HepG2 (cell line): ENCODE results near the gene SAPCD2. TPM values are rescaled to one million over a fixed set of nuclear protein-coding genes. Genes with fewer than 3 reads are reported as not detected.

Source experiments
- ATF1 ChIP-seq: IDR thresholded peaks from 2 replicates; pipeline ENCODE4 v1.6.1; 2016; ENCODE audit warnings: mild to moderate bottlenecking, control low read depth
- EP300 ChIP-seq, 3 experiments: sonication (generic) in 1 of 3; formaldehyde crosslinking in 1 of 3; IDR thresholded peaks; 2 replicates each; pipeline versions ENCODE4 v1.5.1 to v1.6.1; 2011 to 2020; ENCODE audit warnings: low read depth in 2 of 3, low read length in 2 of 3, borderline replicate concordance in 1 of 3, improper control_type of control experiment in 1 of 3, mild to moderate bottlenecking in 1 of 3, missing genetic modification reagents in 1 of 3, moderate library complexity in 1 of 3
- FOXJ3 ChIP-seq: sonication (generic); formaldehyde crosslinking; IDR thresholded peaks from 2 replicates; pipeline ENCODE4 v1.4.0; 2020; ENCODE audit warnings: missing genetic modification reagents, mild to moderate bottlenecking, borderline replicate concordance
- FOXK2 ChIP-seq: fragments of 450-650 bp; IDR thresholded peaks from 2 replicates; pipeline ENCODE4 v1.6.1; 2016
- HNRNPL ChIP-seq: fragments of 200-400 bp; formaldehyde crosslinking; IDR thresholded peaks from 2 replicates; pipeline ENCODE4 v1.6.1; 2017; ENCODE audit warnings: mild to moderate bottlenecking, low read depth, low read length
- MYC ChIP-seq: sonication (generic); formaldehyde crosslinking; IDR thresholded peaks from 2 replicates; pipeline ENCODE4 v1.9.0; 2021; ENCODE audit warnings: missing genetic modification reagents, borderline replicate concordance
- SRY ChIP-seq: sonication (generic); formaldehyde crosslinking; IDR thresholded peaks from 2 replicates; pipeline ENCODE4 v1.8.0; 2022; ENCODE audit warnings: mild to moderate bottlenecking, missing genetic modification reagents
- TBX3 ChIP-seq: fragments of 450-650 bp; IDR thresholded peaks from 2 replicates; pipeline ENCODE4 v1.6.1; 2017; ENCODE audit warnings: antibody characterized with exemption, mild to moderate bottlenecking, inconsistent platforms, borderline replicate concordance
- ZFY ChIP-seq: sonication (generic); formaldehyde crosslinking; IDR thresholded peaks from 2 replicates; pipeline ENCODE4 v1.4.0; 2020; ENCODE audit warnings: missing genetic modification reagents
- ZNF329 ChIP-seq: sonication (generic); formaldehyde crosslinking; IDR thresholded peaks from 2 replicates; pipeline ENCODE4 v1.9.0; 2021; ENCODE audit warnings: low read depth, mild to moderate bottlenecking, missing genetic modification reagents
- ZNF589 ChIP-seq: sonication (generic); formaldehyde crosslinking; conservative IDR thresholded peaks from 2 replicates; pipeline ENCODE4 v1.8.0; 2022; ENCODE audit warnings: mild to moderate bottlenecking, moderate library complexity, missing genetic modification reagents
- ZNF773 ChIP-seq: sonication (generic); formaldehyde crosslinking; IDR thresholded peaks from 2 replicates; pipeline ENCODE4 v1.4.0; 2020; ENCODE audit warnings: missing genetic modification reagents, borderline replicate concordance
- polyA plus RNA-seq, 8 experiments: library from polyadenylated mRNA; depleted of rRNA in 3 of 8; stranded (reverse) in 7 of 8; unstranded in 1 of 8; fragments of >200 nt; fragmentation: Illumina TruSeq in 4 of 8; extraction: Trizol in 4 of 8; gene quantifications; 2 replicates each; pipeline versions ENCODE4 v1.2.1 to v1.2.3, GENCODE V29; 2011 to 2016; ENCODE audit warnings: low read depth in 4 of 8, missing spikeins in 1 of 8, mixed read lengths in 1 of 8; ENCODE audit not compliant: insufficient read depth in 1 of 8
- total RNA-seq, 5 experiments: library from RNA; depleted of rRNA; stranded (reverse); fragments of >200 nt; fragmentation: Illumina TruSeq; extraction: Trizol; gene quantifications; 2 replicates each; pipeline ENCODE4 v1.2.3, GENCODE V29; 2016; ENCODE audit warnings: low read depth in 1 of 5
- TF ChIP-seq, protein P1 (sequence below): sonication (generic); formaldehyde crosslinking; IDR thresholded peaks from 2 replicates; pipeline ENCODE4 v1.5.0; 2020; ENCODE audit warnings: mild to moderate bottlenecking, missing genetic modification reagents, borderline replicate concordance
- TF ChIP-seq, protein P2 (sequence below): sonication (generic); formaldehyde crosslinking; IDR thresholded peaks from 2 replicates; pipeline ENCODE4; 2020; ENCODE audit warnings: missing genetic modification reagents, mild to moderate bottlenecking, borderline replicate concordance
- TF ChIP-seq, protein P3 (sequence below): sonication (generic); formaldehyde crosslinking; conservative IDR thresholded peaks from 2 replicates; pipeline ENCODE4 v1.8.1; 2023; ENCODE audit warnings: missing genetic modification reagents
- TF ChIP-seq, protein P4 (sequence below): sonication (generic); formaldehyde crosslinking; IDR thresholded peaks from 2 replicates; pipeline ENCODE4 v1.4.0; 2020; ENCODE audit warnings: mild to moderate bottlenecking, missing genetic modification reagents

The SAPCD2 gene
- total and polyA plus RNA-seq, 2 of the 13 experiments (the other 11 are each of a cell fraction or from before 2014, with no cell fraction given) = 21.9 to 42.8 TPM

DNA sequence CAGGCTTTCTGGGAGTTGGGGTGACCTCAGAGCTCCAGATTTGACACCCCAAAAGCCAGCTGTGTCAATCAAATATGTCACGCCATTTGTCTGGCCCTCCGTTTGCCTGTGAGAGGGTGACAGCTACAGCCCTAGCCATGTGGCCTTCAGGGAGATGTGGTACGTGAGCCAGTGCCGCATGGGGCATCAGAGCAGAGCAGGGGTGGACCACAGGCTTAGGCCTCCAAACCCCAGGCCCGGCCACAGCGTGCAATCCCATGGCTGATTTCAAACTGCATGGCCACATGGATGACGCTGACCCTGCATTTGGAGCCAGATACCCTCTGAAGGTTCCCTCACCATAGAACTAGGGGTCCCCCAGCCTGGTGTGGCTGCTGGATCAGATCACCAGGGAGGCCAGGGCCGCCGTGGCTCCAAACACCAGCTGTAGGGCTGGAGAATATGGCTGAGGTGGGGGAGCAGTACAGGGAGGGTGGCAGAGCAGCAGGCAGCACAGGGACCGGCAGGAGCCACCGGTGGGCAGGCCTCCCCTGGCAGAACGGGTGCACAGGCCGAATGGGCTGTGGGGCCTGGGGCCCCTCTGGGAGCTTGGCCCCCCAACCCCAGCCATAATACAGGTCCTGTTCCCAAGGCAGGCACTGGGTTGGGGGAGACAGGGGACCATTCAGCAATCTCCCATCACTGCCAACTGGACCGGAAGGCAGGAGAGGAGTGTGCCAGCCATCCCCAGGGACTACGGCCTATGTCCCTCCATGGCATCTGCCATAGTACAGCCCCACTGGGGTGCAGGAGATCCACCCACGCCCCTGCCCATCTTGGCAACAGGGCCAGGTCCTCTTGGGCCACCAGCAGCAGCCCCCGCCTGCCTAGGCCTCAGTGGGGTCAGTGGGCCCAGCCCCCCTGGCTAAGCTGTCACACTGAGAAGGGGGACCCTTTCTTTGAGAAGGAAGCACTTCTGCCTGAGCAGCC, 1.5 kb downstream of the SAPCD2 start (continued):
- TF ChIP-seq, protein P1, sequence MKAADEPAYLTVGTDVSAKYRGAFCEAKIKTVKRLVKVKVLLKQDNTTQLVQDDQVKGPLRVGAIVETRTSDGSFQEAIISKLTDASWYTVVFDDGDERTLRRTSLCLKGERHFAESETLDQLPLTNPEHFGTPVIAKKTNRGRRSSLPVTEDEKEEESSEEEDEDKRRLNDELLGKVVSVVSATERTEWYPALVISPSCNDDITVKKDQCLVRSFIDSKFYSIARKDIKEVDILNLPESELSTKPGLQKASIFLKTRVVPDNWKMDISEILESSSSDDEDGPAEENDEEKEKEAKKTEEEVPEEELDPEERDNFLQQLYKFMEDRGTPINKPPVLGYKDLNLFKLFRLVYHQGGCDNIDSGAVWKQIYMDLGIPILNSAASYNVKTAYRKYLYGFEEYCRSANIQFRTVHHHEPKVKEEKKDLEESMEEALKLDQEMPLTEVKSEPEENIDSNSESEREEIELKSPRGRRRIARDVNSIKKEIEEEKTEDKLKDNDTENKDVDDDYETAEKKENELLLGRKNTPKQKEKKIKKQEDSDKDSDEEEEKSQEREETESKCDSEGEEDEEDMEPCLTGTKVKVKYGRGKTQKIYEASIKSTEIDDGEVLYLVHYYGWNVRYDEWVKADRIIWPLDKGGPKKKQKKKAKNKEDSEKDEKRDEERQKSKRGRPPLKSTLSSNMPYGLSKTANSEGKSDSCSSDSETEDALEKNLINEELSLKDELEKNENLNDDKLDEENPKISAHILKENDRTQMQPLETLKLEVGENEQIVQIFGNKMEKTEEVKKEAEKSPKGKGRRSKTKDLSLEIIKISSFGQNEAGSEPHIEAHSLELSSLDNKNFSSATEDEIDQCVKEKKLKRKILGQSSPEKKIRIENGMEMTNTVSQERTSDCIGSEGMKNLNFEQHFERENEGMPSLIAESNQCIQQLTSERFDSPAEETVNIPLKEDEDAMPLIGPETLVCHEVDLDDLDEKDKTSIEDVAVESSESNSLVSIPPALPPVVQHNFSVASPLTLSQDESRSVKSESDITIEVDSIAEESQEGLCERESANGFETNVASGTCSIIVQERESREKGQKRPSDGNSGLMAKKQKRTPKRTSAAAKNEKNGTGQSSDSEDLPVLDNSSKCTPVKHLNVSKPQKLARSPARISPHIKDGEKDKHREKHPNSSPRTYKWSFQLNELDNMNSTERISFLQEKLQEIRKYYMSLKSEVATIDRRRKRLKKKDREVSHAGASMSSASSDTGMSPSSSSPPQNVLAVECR (CRISPR knock-in tag) = peak; percentile 52
- TF ChIP-seq TBX3 = no peak
- TF ChIP-seq MYC = peak; percentile 36; the same call in 1 of the 2 replicates
- TF ChIP-seq ZNF773 (CRISPR knock-in tag) = no peak
- TF ChIP-seq, protein P2, sequence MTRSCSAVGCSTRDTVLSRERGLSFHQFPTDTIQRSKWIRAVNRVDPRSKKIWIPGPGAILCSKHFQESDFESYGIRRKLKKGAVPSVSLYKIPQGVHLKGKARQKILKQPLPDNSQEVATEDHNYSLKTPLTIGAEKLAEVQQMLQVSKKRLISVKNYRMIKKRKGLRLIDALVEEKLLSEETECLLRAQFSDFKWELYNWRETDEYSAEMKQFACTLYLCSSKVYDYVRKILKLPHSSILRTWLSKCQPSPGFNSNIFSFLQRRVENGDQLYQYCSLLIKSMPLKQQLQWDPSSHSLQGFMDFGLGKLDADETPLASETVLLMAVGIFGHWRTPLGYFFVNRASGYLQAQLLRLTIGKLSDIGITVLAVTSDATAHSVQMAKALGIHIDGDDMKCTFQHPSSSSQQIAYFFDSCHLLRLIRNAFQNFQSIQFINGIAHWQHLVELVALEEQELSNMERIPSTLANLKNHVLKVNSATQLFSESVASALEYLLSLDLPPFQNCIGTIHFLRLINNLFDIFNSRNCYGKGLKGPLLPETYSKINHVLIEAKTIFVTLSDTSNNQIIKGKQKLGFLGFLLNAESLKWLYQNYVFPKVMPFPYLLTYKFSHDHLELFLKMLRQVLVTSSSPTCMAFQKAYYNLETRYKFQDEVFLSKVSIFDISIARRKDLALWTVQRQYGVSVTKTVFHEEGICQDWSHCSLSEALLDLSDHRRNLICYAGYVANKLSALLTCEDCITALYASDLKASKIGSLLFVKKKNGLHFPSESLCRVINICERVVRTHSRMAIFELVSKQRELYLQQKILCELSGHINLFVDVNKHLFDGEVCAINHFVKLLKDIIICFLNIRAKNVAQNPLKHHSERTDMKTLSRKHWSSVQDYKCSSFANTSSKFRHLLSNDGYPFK (CRISPR knock-in tag) = peak; percentile 2; the same call in 1 of the 2 replicates
- TF ChIP-seq SRY (CRISPR knock-in tag) = 0 out of 2 replicates have a peak, but pooled peaks have one; percentile 15
- no peak for TF ChIP-seq EP300 (IDR thresholded peaks at IDR 0.05; ENCODE audit: low read depth in 2 of 2, low read length in 2 of 2)
- no peak for TF ChIP-seq EP300 (CRISPR knock-in tag; IDR thresholded peaks at IDR 0.05; ENCODE audit: borderline replicate concordance)
- TF ChIP-seq FOXK2 = no peak
- TF ChIP-seq ZFY = peak; percentile 9; the same call in 1 of the 2 replicates
- TF ChIP-seq, protein P3, sequence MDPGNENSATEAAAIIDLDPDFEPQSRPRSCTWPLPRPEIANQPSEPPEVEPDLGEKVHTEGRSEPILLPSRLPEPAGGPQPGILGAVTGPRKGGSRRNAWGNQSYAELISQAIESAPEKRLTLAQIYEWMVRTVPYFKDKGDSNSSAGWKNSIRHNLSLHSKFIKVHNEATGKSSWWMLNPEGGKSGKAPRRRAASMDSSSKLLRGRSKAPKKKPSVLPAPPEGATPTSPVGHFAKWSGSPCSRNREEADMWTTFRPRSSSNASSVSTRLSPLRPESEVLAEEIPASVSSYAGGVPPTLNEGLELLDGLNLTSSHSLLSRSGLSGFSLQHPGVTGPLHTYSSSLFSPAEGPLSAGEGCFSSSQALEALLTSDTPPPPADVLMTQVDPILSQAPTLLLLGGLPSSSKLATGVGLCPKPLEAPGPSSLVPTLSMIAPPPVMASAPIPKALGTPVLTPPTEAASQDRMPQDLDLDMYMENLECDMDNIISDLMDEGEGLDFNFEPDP (CRISPR knock-in tag) = 0 out of 2 replicates have a peak, but pooled peaks have one; percentile 75
- TF ChIP-seq, protein P4, sequence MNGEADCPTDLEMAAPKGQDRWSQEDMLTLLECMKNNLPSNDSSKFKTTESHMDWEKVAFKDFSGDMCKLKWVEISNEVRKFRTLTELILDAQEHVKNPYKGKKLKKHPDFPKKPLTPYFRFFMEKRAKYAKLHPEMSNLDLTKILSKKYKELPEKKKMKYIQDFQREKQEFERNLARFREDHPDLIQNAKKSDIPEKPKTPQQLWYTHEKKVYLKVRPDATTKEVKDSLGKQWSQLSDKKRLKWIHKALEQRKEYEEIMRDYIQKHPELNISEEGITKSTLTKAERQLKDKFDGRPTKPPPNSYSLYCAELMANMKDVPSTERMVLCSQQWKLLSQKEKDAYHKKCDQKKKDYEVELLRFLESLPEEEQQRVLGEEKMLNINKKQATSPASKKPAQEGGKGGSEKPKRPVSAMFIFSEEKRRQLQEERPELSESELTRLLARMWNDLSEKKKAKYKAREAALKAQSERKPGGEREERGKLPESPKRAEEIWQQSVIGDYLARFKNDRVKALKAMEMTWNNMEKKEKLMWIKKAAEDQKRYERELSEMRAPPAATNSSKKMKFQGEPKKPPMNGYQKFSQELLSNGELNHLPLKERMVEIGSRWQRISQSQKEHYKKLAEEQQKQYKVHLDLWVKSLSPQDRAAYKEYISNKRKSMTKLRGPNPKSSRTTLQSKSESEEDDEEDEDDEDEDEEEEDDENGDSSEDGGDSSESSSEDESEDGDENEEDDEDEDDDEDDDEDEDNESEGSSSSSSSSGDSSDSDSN (CRISPR knock-in tag) = 0 out of 2 replicates have a peak, but pooled peaks have one; percentile 0
- TF ChIP-seq ZNF589 (CRISPR knock-in tag) = no peak
- no peak for TF ChIP-seq ATF1 (CRISPR knock-in tag)
- 0 out of 2 replicates have a peak, but pooled peaks have one; percentile 52 for TF ChIP-seq HNRNPL
- no peak for TF ChIP-seq ZNF329 (CRISPR knock-in tag)
- no peak for TF ChIP-seq FOXJ3
